SK-N-SH (cell line): Measurements from ENCODE around the gene KDM4F. TPM values are rescaled to one million over a fixed set of nuclear protein-coding genes. Genes with fewer than 3 reads are reported as not detected.

ENCODE experiments used
- CTCF ChIA-PET: fragments of 300-600, 350-600 bp; formaldehyde crosslinking; extraction: SDS; loops from one replicate; lab custom pipeline; 2021; lab: Yijun Ruan, JAX
- POLR2A ChIA-PET: fragments of 350-600 bp; sonication (Branson Sonifier 250); formaldehyde crosslinking; extraction: SDS; loops from one replicate; lab custom pipeline; 2020; ENCODE audit warnings: antibody characterized with exemption, inconsistent platforms; lab: Yijun Ruan, JAX
- DNase-seq: peaks from one replicate; pipeline ENCODE4 v3.0.0; 2012
- H2AFZ ChIP-seq: fragments of 200-600 bp; sonication (generic); 2 replicates; pipeline ENCODE4 v1.8.1; 2016; ENCODE audit warnings: antibody characterized with exemption, mild to moderate bottlenecking, low read depth
- H3F3A ChIP-seq: fragments of 200-600 bp; sonication (generic); replicated peaks from 2 replicates; pipeline ENCODE3; 2016; ENCODE audit warnings: antibody characterized with exemption, mild to moderate bottlenecking; ENCODE audit not compliant: insufficient read depth
- H3K27ac ChIP-seq, 2 experiments: fragments of 200-500 bp in 1 of 2; fragments of 200-600 bp in 1 of 2; sonication (Bioruptor generic) in 1 of 2; sonication (generic), shearing (Covaris generic) in 1 of 2; 2 replicates each; pipeline versions ENCODE4 v1.5.1 to v1.6.1; 2014 to 2016; ENCODE audit warnings: low read depth in 2 of 2, inconsistent platforms in 1 of 2, low read length in 1 of 2, mild to moderate bottlenecking in 1 of 2, mixed read lengths in 1 of 2
- H3K27me3 ChIP-seq: fragments of 200-600 bp; sonication (generic), shearing (Covaris generic); 2 replicates; pipeline ENCODE4 v1.6.1; 2016; ENCODE audit warnings: mixed run types; ENCODE audit not compliant: insufficient read depth
- H3K36me3 ChIP-seq, 2 experiments: fragments of 200-500 bp in 1 of 2; fragments of 200-600 bp in 1 of 2; sonication (Bioruptor generic) in 1 of 2; sonication (generic) in 1 of 2; replicated peaks in 1 of 2; 2 replicates each; pipeline versions ENCODE3 to v1.5.1; 2014 to 2016; ENCODE audit warnings: low read length in 1 of 2, mild to moderate bottlenecking in 1 of 2; ENCODE audit not compliant: insufficient read depth in 2 of 2, control insufficient read depth in 1 of 2
- H3K4me1 ChIP-seq, 2 experiments: fragments of 200-500 bp in 1 of 2; fragments of 200-600 bp in 1 of 2; sonication (Bioruptor generic) in 1 of 2; sonication (generic), shearing (Covaris generic) in 1 of 2; 2 replicates each; pipeline versions ENCODE4 v1.5.1 to v1.6.1; 2014 to 2016; ENCODE audit warnings: low read depth in 1 of 2, low read length in 1 of 2, mixed run types in 1 of 2; ENCODE audit not compliant: insufficient read depth in 2 of 2, control insufficient read depth in 1 of 2
- H3K4me2 ChIP-seq: fragments of 200-600 bp; sonication (generic), shearing (Covaris generic); 2 replicates; pipeline ENCODE4 v1.6.1; 2017; ENCODE audit warnings: mixed run types
- H3K4me3 ChIP-seq, 2 experiments: fragments of 200-500 bp in 1 of 2; fragments of 200-600 bp in 1 of 2; sonication (Bioruptor generic) in 1 of 2; sonication (generic), shearing (Covaris generic) in 1 of 2; 2 replicates each; pipeline versions ENCODE4 v1.5.1 to v1.8.1; 2014 to 2016; ENCODE audit warnings: low read depth in 2 of 2, inconsistent platforms in 1 of 2, low read length in 1 of 2, mild to moderate bottlenecking in 1 of 2, mixed read lengths in 1 of 2, moderate library complexity in 1 of 2
- H3K79me2 ChIP-seq: fragments of 200-600 bp; sonication (generic); 2 replicates; pipeline ENCODE4 v1.8.1; 2017; ENCODE audit warnings: mild to moderate bottlenecking; ENCODE audit not compliant: insufficient read depth
- H3K9ac ChIP-seq: fragments of 200-600 bp; sonication (generic); 2 replicates; pipeline ENCODE4 v1.6.1; 2017; ENCODE audit warnings: mixed run types
- H3K9me2 ChIP-seq: fragments of 200-600 bp; sonication (generic); 2 replicates; pipeline ENCODE4 v1.6.1; 2017; ENCODE audit warnings: mixed run types
- H3K9me3 ChIP-seq: fragments of 200-600 bp; sonication (generic); 2 replicates; pipeline ENCODE4 v1.6.1; 2017; ENCODE audit warnings: mixed run types, mild to moderate bottlenecking, moderate library complexity
- H4K20me1 ChIP-seq: fragments of 200-600 bp; sonication (generic); 2 replicates; pipeline ENCODE4 v1.6.1; 2017; ENCODE audit warnings: mild to moderate bottlenecking, mixed run types; ENCODE audit not compliant: insufficient read depth
- CHD2 ChIP-seq: fragments of 150-350 bp; IDR thresholded peaks from 2 replicates; pipeline ENCODE4 v1.6.1; 2018; ENCODE audit warnings: low read length; ENCODE audit not compliant: partially characterized antibody
- ELF1 ChIP-seq: IDR thresholded peaks from 2 replicates; pipeline ENCODE4 v1.4.0; 2012
- FOXJ3 ChIP-seq: sonication (generic); formaldehyde crosslinking; IDR thresholded peaks from 2 replicates; pipeline ENCODE4 v1.5.1; 2020; ENCODE audit warnings: mild to moderate bottlenecking, missing genetic modification reagents
- MEF2A ChIP-seq: IDR thresholded peaks from 2 replicates; pipeline ENCODE4 v1.4.0; 2012; ENCODE audit warnings: low read depth, borderline replicate concordance
- NFIC ChIP-seq: IDR thresholded peaks from 2 replicates; pipeline ENCODE4 v1.4.0; 2012; ENCODE audit warnings: borderline replicate concordance
- NRF1 ChIP-seq: IDR thresholded peaks from 2 replicates; pipeline ENCODE4 v1.6.1; 2012; ENCODE audit warnings: low read depth, mild to moderate bottlenecking, low read length
- POLR2AphosphoS5 ChIP-seq: IDR thresholded peaks from 2 replicates; pipeline ENCODE4 v1.6.1; 2012; ENCODE audit warnings: low read depth, low read length
- RCOR1 ChIP-seq: fragments of 150-350 bp; IDR thresholded peaks from 2 replicates; pipeline ENCODE4 v1.6.1; 2017; ENCODE audit warnings: antibody characterized with exemption, low read length
- REST ChIP-seq: IDR thresholded peaks from 2 replicates; pipeline ENCODE4 v1.6.1; 2012; ENCODE audit warnings: mild to moderate bottlenecking, low read depth, low read length, moderate library complexity
- RFX5 ChIP-seq: IDR thresholded peaks from 2 replicates; pipeline ENCODE4 v1.6.1; 2012; ENCODE audit warnings: mild to moderate bottlenecking, improper control_type of control experiment, low read length
- RXRA ChIP-seq: IDR thresholded peaks from 2 replicates; pipeline ENCODE4 v1.4.0; 2012; ENCODE audit warnings: low read depth, mild to moderate bottlenecking, borderline replicate concordance
- SIN3A ChIP-seq: IDR thresholded peaks from 2 replicates; pipeline ENCODE4 v1.6.1; 2012; ENCODE audit warnings: low read depth, mild to moderate bottlenecking, low read length, moderate library complexity, borderline replicate concordance
- TAF1 ChIP-seq: IDR thresholded peaks from 2 replicates; pipeline ENCODE4 v1.6.1; 2012; ENCODE audit warnings: low read depth, mild to moderate bottlenecking, low read length, moderate library complexity, borderline replicate concordance
- TEAD4 ChIP-seq: IDR thresholded peaks from 2 replicates; pipeline ENCODE4 v1.4.0; 2012; ENCODE audit warnings: mild to moderate bottlenecking, borderline replicate concordance; ENCODE audit not compliant: insufficient read depth
- YY1 ChIP-seq: IDR thresholded peaks from 2 replicates; pipeline ENCODE4 v1.4.0; 2012; ENCODE audit warnings: low read depth, mild to moderate bottlenecking
- WGBS: methylation state at CpG from one replicate; pipeline ENCODE4 v1.1.6; 2017; ENCODE audit warnings: low lambda C conversion rate; 5-methylcytosine and 5-hydroxymethylcytosine counted together
- polyA plus RNA-seq, 3 experiments: library from polyadenylated mRNA; depleted of rRNA; stranded (reverse); fragments of >200 nt; gene quantifications; 2 replicates each; pipeline ENCODE4 v1.2.3, GENCODE V29; 2012

Gene KDM4F
- polyA plus RNA-seq, 1 of the 3 experiments (the other 2 are of a cell fraction), result not detected

- TF ChIP-seq POLR2AphosphoS5 (no peak), CHD2 (no peak), NRF1 (no peak), FOXJ3 (no peak), RCOR1 (no peak), TEAD4 (no peak), RFX5 (no peak), TAF1 (no peak), SIN3A (no peak), RXRA (no peak)
These were observed 1.5 kb downstream of the KDM4F start (continued) for GRCh38 chr11:95050595-95051202.

GRCh38 chr11:95054356-95054755 is 5.1 kb downstream of the KDM4F start:
- Histone ChIP-seq H3K4me1 (no peaks in the 10 kb centered on the region), H3K9ac (no peak overlapping the region), H2AFZ (no peak overlapping the region), H3F3A (no peaks in the 10 kb centered on the region), H3K27ac (no peak overlapping the region), H3K9me2 (no peaks in the 10 kb centered on the region), H3K4me2 (no peak overlapping the region), H3K36me3 (no peaks in the 10 kb centered on the region), H3K79me2 (no peaks in the 10 kb centered on the region), H4K20me1 (no peaks in the 10 kb centered on the region), H3K9me3 (no peaks in the 10 kb centered on the region), H3K4me3 (no peak overlapping the region), H3K27me3 (no peaks in the 10 kb centered on the region; the same call in 1 of the 2 replicates)
- no peak for DNase-seq
- CTCF ChIA-PET, result no interaction called here
- POLR2A ChIA-PET, result no interaction called here
- TF ChIP-seq REST, result no peak
- TF ChIP-seq YY1, result no peak
- no peak for TF ChIP-seq ELF1
- TF ChIP-seq NFIC, result no peak
- no peak for TF ChIP-seq TAF1
- TF ChIP-seq MEF2A, result no peak
- TF ChIP-seq FOXJ3, result no peak
- 49% methylated on average over 2 of the region's 2 CpGs for WGBS
